HG03097 (cell line): ENCODE measurements around the gene SEMA6D.

Experiments
- ATAC-seq: cut with Tn5 transposase; IDR thresholded peaks from one replicate; pipeline ENCODE4 v1.9.1; 2021; ENCODE audit not compliant: unreplicated experiment, low FRiP score

Gene SEMA6D

DNA sequence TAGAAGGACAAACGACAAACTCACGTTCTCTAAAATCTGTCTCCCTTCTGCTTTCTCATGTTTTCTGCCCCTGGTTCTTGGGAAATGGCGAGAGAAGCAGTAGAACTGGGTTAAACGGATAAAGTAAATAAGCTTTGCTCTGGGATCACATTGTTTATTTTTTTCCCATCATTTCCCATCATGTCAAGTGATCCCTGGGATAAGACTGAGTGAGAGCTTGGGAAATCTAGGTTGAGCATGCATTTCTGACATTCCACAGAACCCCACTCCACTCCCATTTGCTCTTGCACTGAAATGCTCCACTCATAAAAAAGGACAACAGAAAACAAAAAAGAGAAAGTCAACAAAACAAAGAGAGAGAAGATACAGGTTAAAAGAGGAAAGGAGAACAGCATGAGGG lies 69.1 kb downstream of the SEMA6D start:
- ATAC-seq = no peak

DNA sequence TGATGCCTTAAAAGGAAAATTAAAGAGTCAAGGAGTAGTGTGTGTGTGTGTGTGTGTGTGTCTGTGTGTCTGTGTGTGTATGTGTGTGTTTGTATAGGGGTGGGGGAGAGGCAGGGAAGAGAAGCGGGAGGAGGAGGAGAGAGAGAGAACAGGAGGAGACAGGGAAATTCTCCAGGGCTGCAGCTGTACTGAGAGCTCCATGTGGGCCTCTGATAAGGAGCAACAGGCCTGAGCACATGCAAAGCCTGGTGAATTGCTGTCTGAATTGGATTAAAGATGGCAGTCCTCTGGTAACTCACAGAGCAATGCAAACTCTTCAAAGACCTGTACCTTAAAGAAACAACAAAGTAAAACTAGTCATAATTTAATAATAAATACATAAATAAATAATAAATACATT lies 70.6 kb downstream of the SEMA6D start:
- no peak for ATAC-seq

DNA sequence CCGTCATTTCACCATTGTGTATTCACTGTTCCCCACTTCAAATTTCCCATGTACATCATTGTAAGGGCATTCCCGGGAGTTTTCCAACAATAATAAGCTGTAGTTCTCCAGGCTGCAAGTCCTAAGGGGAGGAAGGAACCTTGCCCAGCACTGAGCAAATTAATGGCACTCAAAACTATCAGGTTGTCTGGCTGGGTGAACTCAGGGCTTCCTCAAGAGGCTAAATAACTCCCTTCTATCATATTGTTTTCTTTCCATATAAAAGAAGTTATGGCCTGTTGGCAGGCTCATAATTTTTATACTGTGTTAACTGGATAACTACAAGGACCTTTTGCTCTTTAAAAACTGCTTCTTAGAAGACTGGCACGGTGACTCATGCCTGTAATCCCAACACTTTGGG lies 71.4 kb downstream of the SEMA6D start:
- no peak for ATAC-seq

GRCh38 chr15:47791161-47791560 lies 73.9 kb downstream of the SEMA6D start:
- no peak for ATAC-seq

GRCh38 chr15:47792231-47792630 lies 74.9 kb downstream of the SEMA6D start:
- ATAC-seq = no peak

DNA sequence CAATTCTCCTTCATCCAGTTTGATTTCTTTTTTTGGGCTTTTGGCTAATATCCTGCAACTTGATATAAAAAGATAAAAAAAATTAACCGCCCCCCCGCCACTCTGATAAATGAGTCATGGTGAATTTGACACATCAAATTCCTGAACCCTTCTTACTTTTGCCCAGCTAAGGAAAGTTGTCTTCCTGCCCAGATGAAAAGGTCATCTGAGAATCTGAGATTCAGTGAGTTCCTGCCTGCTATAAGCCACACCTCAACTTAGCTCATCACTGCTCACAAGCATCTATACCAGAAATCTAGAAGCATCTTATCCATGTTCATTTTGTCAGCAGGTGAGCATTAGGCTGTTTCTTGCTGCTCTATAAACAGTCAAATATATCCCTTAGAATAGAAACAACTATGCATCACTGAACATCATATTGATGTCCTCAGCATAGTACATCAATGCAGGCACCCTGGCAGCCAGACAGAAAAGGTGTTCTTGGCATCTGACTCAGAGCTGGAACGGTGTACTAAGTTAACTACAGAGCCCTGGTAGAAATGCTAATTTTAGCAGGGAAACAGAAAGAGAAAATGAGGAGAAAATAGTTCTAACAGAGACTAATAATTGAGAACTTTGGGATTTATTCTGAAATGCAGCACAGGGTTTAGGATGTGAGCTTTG lies 77.1 kb downstream of the SEMA6D start:
- ATAC-seq = no peak

GRCh38 chr15:47795864-47796263 lies 78.6 kb downstream of the SEMA6D start:
- no peak for ATAC-seq

GRCh38 chr15:47796339-47796738 lies 79.0 kb downstream of the SEMA6D start:
- no peak for ATAC-seq

GRCh38 chr15:47796830-47797229 lies 79.5 kb downstream of the SEMA6D start:
- no peak for ATAC-seq

DNA sequence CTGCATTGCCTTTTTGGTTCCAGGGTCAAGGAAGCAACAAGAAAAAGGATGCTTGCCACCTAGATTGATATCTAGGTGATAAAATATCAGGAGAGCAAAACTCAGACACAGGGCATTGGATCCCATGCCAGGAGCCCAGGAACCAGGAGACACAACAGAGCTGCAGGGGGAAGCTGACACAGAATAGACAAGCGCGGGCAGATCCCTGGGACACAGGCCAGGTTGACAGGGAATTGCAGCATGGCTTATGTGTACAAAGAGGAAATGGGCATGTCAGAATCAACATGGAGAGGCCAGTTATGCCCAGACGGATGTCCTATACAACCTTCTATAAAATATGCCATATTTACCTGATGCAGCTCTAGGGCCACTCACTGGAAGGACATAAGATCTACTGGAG lies 84.2 kb downstream of the SEMA6D start:
- ATAC-seq = no peak

DNA sequence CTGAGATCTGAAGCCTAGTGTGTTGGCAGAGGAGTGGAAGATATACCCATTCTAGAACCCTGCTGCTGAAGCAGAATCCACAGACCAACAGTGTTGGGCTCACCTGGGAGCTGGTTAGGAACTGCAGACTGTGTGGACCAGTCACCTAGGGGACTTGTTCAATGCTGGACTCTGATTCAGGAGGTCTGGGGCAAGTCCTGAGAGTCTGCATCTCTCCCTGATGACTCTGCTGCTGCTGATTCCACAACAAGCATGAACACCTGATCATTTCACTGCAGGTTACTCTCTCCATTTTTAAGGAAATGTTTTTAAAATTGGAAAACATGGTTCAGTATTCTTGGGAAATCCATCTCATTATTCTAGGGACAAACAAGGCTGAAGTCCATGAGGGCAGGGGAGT lies 84.9 kb downstream of the SEMA6D start:
- ATAC-seq = no peak

- ATAC-seq = no peak
Observed at GRCh38 chr15:47803767-47804166, 86.5 kb downstream of the SEMA6D start.

- no peak for ATAC-seq
Observed at GRCh38 chr15:47804733-47805132, 87.4 kb downstream of the SEMA6D start.

- no peak for ATAC-seq
Observed at GRCh38 chr15:47806008-47806407, 88.7 kb downstream of the SEMA6D start.

- ATAC-seq = no peak
Observed at GRCh38 chr15:47811172-47811571, 93.9 kb downstream of the SEMA6D start.

GRCh38 chr15:47812470-47812999 lies 95.2 kb downstream of the SEMA6D start:
- peak; percentile 79 for ATAC-seq

GRCh38 chr15:47813748-47814384 lies 96.6 kb downstream of the SEMA6D start:
- ATAC-seq = peak; percentile 83

DNA sequence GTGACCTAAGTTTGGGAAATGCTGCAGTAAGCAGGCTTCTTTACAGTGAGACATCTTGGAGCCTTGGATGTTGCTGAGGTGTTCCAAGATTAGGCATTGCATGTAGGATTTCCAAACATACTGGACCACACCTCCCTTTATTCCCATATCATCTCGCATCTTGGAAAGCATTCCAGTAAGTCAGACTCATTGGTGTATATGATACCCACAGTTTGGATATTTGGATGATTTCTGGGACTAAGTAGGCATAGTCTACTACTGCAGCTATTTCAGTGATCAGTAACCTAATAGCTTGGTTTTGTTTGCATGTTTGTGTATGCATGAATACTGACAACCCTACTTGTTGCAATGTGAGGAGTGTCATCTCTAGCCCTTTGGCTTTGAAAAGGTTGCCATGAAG lies 97.3 kb downstream of the SEMA6D start:
- no peak for ATAC-seq

DNA sequence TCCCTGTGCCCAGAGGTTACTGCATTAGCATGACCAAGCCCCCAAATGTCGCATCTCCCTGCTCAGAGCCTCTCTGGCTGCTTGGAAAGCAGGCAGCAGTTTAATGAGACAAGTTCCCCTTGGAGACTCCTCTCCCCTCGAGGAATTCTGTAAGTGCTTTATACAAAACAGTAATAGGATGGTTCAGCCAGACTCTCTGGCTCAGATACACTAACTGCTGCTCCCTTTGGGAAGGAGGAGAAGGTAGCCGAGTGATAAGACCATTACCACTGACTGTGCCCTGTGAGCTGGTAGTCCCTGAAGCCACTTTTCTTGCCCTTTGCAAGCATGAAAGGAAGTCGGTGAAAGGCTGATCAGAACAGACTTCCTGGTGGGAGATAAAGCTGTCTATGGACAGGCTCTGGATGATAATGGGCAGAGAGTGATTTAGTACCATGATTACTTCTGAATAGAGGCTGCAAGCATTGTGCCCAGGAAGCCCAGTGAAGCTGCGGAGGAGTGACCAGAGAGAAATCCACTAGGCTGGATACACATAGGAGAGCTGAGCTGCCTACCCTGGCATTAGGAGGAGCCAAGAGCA lies 100.8 kb downstream of the SEMA6D start:
- ATAC-seq = no peak

GRCh38 chr15:47819158-47819557 lies 101.9 kb downstream of the SEMA6D start:
- no peak for ATAC-seq

GRCh38 chr15:47820057-47820746 lies 102.9 kb downstream of the SEMA6D start:
- ATAC-seq = no peak
